GM21515 (cell line): ENCODE measurements around the gene MIPEP.

Experiments
- ATAC-seq: cut with Tn5 transposase; IDR thresholded peaks from one replicate; pipeline ENCODE4 v1.9.1; 2021; ENCODE audit not compliant: unreplicated experiment

The MIPEP gene

GRCh38 chr13:23722726-23723453 lies 166.3 kb downstream of the MIPEP start:
- ATAC-seq: no peak

GRCh38 chr13:23718996-23719395 lies 170.2 kb downstream of the MIPEP start:
- no peak for ATAC-seq

- ATAC-seq: no peak
Measured at GRCh38 chr13:23716401-23716800, 172.8 kb downstream of the MIPEP start.

GRCh38 chr13:23715762-23716235 lies 173.4 kb downstream of the MIPEP start:
- ATAC-seq: no peak

- no peak for ATAC-seq
Measured at GRCh38 chr13:23715092-23715761, 174.0 kb downstream of the MIPEP start.

- no peak for ATAC-seq
Measured at GRCh38 chr13:23714672-23715071, 174.5 kb downstream of the MIPEP start.

GRCh38 chr13:23711355-23711754 lies 177.8 kb downstream of the MIPEP start:
- ATAC-seq: no peak

GRCh38 chr13:23710366-23710765 lies 178.8 kb downstream of the MIPEP start:
- no peak for ATAC-seq

GRCh38 chr13:23709536-23709935 lies 179.7 kb downstream of the MIPEP start:
- ATAC-seq: no peak

GRCh38 chr13:23707674-23708073 lies 181.5 kb downstream of the MIPEP start:
- ATAC-seq: no peak

- ATAC-seq: no peak
Measured at GRCh38 chr13:23705583-23705982, 183.6 kb downstream of the MIPEP start.

- no peak for ATAC-seq
Measured at GRCh38 chr13:23703246-23703860, 185.8 kb downstream of the MIPEP start.

- ATAC-seq: no peak
Measured at GRCh38 chr13:23701636-23702035, 187.6 kb downstream of the MIPEP start.

GRCh38 chr13:23701186-23701585 lies 188.0 kb downstream of the MIPEP start:
- no peak for ATAC-seq

GRCh38 chr13:23699271-23699670 lies 189.9 kb downstream of the MIPEP start:
- ATAC-seq: no peak

GRCh38 chr13:23697772-23698313 lies 191.4 kb downstream of the MIPEP start:
- no peak for ATAC-seq

GRCh38 chr13:23696610-23697009 lies 192.6 kb downstream of the MIPEP start:
- no peak for ATAC-seq

GRCh38 chr13:23695711-23696464 lies 193.3 kb downstream of the MIPEP start:
- ATAC-seq: no peak

- ATAC-seq: no peak
Measured at GRCh38 chr13:23695196-23695595, 194.0 kb downstream of the MIPEP start.

GRCh38 chr13:23692816-23693215 lies 196.4 kb downstream of the MIPEP start:
- no peak for ATAC-seq

- ATAC-seq: no peak
Measured at GRCh38 chr13:23690668-23691067, 198.5 kb downstream of the MIPEP start.
